Skeletal muscle tissue (tissue), 4 donors: ENCODE measurements around the gene RUNDC3A. TPM values are rescaled to one million over a fixed set of nuclear protein-coding genes. Genes with fewer than 3 reads are reported as not detected.
A peak's percentile ranks its signal among the peaks of the same experiment; 100 is the strongest.
"Not testable (repeated sequence)": the region's sequence is repeated elsewhere in the genome, so short reads cannot be mapped to it uniquely, and the experiment has no call there.

ENCODE experiments used
- H3K27ac ChIP-seq: one replicate; pipeline ENCODE4 v1.7.0; 2013; ENCODE audit warnings: mild to moderate bottlenecking, low read depth, low read length, inconsistent platforms
- H3K27me3 ChIP-seq, 3 donors: one replicate each; pipeline ENCODE4 v1.7.0; 2013; ENCODE audit warnings: low read length in 3 of 3; ENCODE audit not compliant: control insufficient read depth in 3 of 3, insufficient read depth in 3 of 3
- H3K36me3 ChIP-seq, 3 donors: one replicate each; pipeline ENCODE4 v1.7.0; 2013; ENCODE audit warnings: low read length in 3 of 3; ENCODE audit not compliant: control insufficient read depth in 3 of 3, insufficient read depth in 3 of 3
- H3K4me1 ChIP-seq, 3 donors: one replicate each; pipeline ENCODE4 v1.7.0; 2013; ENCODE audit warnings: low read length in 3 of 3, mild to moderate bottlenecking in 3 of 3; ENCODE audit not compliant: control insufficient read depth in 3 of 3, insufficient read depth in 3 of 3
- H3K4me3 ChIP-seq, 3 donors: one replicate each; pipeline ENCODE4 v1.7.0; 2013; ENCODE audit warnings: low read length in 3 of 3
- H3K9ac ChIP-seq, 3 donors: one replicate each; pipeline ENCODE4 v1.7.0; 2013; ENCODE audit warnings: low read length in 3 of 3, mild to moderate bottlenecking in 3 of 3, moderate library complexity in 2 of 3, low read depth in 1 of 3
- H3K9me3 ChIP-seq, 3 donors: one replicate each; pipeline ENCODE4 v1.7.0; 2013; ENCODE audit warnings: low read length in 3 of 3; ENCODE audit not compliant: control insufficient read depth in 3 of 3
- total RNA-seq: library from RNA; depleted of rRNA; stranded (reverse); fragments of >200 nt; gene quantifications from one replicate; pipeline ENCODE4 v1.2.3, GENCODE V29; 2014
- donor health status: Osteomylitis.

Gene RUNDC3A
- total RNA-seq, 1 donor from 2014 or later, result 6.8 TPM

DNA sequence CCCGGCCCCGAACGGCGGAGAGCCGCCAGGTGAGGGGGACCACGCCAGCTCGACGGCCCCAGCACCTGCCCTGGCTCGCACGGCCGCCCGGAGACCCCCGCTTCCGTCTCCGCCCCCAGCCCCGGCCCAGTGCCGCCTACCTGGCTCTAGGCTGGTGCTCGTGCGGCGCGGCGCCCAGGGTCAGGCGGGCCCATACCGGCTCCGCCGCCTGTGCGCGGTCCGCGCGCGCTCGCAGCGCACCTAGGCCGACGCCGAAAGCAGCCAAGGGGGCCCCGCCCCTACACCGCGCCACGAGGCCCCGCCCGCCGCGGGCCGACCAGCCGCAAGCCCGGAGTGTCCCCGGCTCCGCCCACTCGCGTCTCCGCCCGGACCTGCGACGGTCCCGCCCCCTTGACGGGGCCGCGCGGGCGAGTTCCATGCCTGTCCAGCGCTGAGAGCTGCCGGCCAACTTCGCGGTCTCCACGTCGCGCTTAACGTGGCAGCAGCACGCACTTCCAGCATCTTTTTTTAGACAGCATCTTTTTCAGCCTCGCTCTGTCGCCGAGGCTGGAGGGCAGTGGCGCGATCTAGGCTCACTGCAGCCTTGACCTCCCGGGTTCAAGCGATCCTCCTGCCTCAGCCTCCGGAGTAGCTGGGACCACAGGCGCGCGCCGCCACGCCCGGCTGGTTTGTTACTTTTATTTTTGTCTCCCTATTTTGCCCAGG lies 16.3 kb downstream of the RUNDC3A start, which contains the start of gene SLC25A39:
TSS of gene SLC25A39 (minus strand) at position 253 of the 705 bp plus-strand sequence. CDS start 1,261 bp downstream, outside the sequence.
- Histone ChIP-seq H3K36me3 (peaks cover 24 to 27% (median 25%) of the 10 kb centered on the region in 3 donors), H3K9ac (peak within 1 kb of the TSS; percentile 79 to 92 (median 87)), H3K27ac (peak within 1 kb of the TSS; percentile 87), H3K9me3 (no peaks in the 10 kb centered on the region), H3K4me1 (peaks cover 11 to 28% (median 19%) of the 10 kb centered on the region in 3 donors), H3K4me3 (peak within 1 kb of the TSS; percentile 79 to 92 (median 91)), H3K27me3 (no peaks in the 10 kb centered on the region)

DNA sequence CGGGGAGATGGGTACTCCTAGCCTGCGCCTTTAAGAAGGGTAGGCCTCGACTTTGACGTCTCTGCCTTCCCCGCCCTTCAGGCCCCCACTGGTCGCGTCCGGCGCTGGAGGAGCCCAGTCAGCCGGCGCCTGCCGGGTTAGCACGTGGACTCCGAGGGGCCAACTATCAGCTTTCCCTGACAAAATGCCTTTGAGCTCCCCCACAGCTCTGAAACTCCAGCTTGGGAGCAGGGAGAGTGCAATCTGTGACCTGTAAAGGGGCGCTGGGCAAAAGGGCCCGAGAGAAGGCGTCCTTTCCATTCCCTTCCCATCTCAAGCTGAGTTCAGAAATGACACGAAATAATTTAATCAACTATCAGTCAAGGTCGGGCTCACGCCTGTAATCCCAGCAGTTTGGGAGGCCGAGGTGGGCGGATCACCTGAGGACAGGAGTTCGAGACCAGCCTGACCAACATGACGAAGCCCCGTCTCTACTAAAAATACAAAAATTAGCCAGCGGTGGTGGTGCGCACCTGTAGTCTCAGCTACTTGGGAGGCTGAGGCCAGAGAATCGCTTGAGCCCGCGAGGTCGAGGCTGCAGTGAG lies 18.6 kb downstream of the RUNDC3A start:
- no peaks in the 10 kb centered on the region for H3K9me3 ChIP-seq
- peaks cover 15 to 33% (median 25%) of the 10 kb centered on the region in 3 donors for H3K4me1 ChIP-seq
- peaks cover 5 to 7% (median 5%) of the 10 kb centered on the region in 3 donors for H3K36me3 ChIP-seq
- H3K27ac ChIP-seq, result no peak overlapping the region
- H3K9ac ChIP-seq, result peak overlapping the region in 2 of 3 donors; percentile 33 to 77
- H3K27me3 ChIP-seq, result no peaks in the 10 kb centered on the region
- H3K4me3 ChIP-seq, result peak overlapping the region; percentile 53 to 61 (median 54)

DNA sequence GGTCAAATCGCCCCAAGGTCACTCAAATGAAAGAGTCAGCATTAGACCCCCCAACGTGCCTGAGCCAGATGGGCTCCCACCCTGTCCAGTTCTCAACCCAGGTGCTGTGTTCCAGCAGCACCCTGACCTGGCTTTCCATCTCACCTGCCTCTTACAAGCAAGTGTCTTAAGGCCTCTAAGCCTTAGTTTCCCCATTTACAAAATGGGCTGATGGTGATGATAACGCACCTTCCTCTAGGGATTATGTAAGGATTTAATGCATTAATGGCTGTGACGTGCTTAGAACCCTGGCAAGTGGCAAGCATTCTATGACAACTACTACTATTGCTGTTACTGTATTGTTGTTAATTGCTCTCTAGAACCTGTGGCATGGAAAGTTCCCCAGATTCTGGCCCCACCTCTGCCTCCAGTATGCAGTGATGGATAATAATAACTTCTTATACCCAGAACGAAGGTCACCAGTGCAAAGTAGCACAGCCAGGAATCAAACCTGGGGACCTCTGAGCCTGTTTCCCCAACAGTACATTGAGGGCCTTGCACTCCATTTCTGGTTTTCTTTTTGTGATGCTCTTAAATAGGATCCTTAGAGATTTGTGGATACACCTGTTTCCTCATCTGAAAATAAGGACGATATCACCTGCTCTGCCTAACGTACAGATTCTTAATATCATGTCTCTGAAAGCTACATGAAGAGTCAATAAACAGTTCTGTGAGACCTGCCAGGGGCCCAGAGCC lies 19.5 kb downstream of the RUNDC3A start:
- H3K9me3 ChIP-seq, result no peaks in the 10 kb centered on the region
- no peaks in the 10 kb centered on the region for H3K27me3 ChIP-seq
- no peak overlapping the region for H3K9ac ChIP-seq
- no peak overlapping the region for H3K27ac ChIP-seq
- H3K4me1 ChIP-seq, result peaks cover 15 to 30% (median 24%) of the 10 kb centered on the region in 3 donors
- H3K36me3 ChIP-seq, result no peaks in the 10 kb centered on the region
- no peak overlapping the region for H3K4me3 ChIP-seq

DNA sequence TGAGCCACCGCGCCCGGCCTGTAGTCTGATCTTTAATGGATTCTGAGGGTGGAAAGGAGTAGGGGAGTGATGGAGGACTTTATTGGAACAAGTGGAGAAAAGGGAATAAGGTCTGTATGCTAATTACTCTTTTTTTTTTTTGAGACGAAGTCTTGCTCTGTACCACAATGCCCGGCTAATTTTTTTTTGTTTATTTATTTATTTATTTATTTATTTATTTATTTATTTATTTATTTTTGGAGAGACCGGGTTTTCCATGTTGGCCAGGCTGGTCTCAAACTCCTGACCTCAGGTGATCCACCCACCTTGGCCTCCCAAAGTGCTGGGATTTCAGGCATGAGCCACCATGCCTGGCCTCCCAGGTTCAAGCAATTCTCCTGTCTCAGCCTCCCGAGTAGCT lies 21.1 kb downstream of the RUNDC3A start:
- H3K9ac ChIP-seq, H3K27ac ChIP-seq, H3K27me3 ChIP-seq, H3K4me3 ChIP-seq, H3K9me3 ChIP-seq, H3K36me3 ChIP-seq: not testable (repeated sequence)
- peaks cover 8 to 21% (median 13%) of the 10 kb centered on the region in 3 donors for H3K4me1 ChIP-seq

DNA sequence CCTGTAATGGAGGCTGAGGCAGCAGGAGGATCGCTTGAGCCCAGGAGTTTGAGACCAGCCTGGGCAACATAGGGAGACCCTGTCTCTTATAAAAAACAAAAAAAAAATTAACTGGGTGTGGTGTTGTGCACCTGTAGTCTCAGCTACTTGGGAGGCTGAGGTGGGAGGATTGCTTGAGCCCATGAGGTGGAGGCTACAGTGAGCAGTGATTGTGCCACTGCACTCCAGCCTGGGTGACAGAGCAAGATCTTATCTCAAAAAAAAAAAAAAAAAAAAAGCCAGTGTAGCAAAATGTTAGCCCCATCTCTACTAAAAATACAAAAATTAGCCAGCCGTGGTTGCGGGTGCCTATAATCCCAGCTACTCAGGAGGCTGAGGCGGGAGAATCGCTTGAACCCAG lies 21.9 kb downstream of the RUNDC3A start:
- not testable (repeated sequence) for H3K27me3 ChIP-seq, H3K9ac ChIP-seq, H3K4me3 ChIP-seq, H3K27ac ChIP-seq, H3K9me3 ChIP-seq, H3K36me3 ChIP-seq
- peaks cover 8 to 19% (median 13%) of the 10 kb centered on the region in 3 donors for H3K4me1 ChIP-seq

DNA sequence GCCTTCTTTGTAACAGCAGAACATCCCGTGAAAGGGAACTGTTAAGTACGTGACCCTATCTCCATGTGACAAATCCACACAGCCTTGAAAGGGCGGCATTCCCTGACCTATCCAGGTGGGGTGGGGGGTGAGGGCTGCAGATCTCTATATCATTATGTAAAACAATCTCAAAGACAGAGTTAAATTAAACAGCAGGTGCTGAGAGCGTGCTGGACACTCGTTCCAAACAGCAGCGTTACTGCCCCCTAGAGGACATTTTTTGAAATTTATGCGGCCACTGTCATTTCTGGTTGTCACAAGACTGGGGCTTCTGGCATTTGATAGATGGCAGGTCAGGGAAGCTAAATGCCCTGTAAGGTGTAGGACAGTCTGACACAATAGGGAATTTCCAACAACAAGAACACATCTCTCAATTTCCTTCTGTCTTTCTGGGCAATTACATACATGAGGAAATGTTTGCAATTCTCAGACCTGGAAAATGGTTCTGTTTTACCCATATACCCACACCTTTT lies 22.9 kb downstream of the RUNDC3A start:
- Histone ChIP-seq H3K4me3 (peak overlapping the region in 1 of 3 donors; percentile 2), H3K27ac (no peak overlapping the region), H3K36me3 (no peaks in the 10 kb centered on the region), H3K4me1 (peaks cover 8 to 10% (median 9%) of the 10 kb centered on the region in 3 donors), H3K9ac (peak overlapping the region in 2 of 3 donors; percentile 57 to 61), H3K27me3 (peaks cover 0 to 3% (median 0%) of the 10 kb centered on the region in 3 donors), H3K9me3 (no peaks in the 10 kb centered on the region)

DNA sequence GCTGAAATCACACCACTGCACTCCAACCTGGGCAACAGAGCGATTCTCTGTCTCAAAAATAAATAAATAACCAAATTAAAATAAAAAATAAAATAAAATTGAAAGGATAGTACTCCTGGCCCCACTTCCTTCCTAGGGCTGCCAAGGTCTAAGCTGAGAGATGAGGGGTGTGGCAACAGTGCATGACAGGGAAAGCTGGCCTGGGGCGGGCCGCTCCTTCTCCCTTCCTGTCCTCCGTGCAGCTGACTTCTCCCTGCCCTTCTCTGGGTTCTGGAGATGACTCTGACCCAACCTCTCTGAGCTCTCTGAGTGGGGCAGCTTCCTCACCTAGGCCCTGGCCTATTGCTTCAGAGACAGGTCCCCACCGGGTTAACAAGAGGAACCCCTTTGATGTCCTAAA lies 25.0 kb downstream of the RUNDC3A start:
- Histone ChIP-seq H3K36me3 (no peaks in the 10 kb centered on the region), H3K4me1 (peaks cover 5 to 8% (median 6%) of the 10 kb centered on the region in 3 donors), H3K9ac (no peak overlapping the region), H3K27ac (no peak overlapping the region), H3K27me3 (peaks cover 0 to 3% (median 0%) of the 10 kb centered on the region in 3 donors), H3K9me3 (no peaks in the 10 kb centered on the region), H3K4me3 (no peak overlapping the region)

DNA sequence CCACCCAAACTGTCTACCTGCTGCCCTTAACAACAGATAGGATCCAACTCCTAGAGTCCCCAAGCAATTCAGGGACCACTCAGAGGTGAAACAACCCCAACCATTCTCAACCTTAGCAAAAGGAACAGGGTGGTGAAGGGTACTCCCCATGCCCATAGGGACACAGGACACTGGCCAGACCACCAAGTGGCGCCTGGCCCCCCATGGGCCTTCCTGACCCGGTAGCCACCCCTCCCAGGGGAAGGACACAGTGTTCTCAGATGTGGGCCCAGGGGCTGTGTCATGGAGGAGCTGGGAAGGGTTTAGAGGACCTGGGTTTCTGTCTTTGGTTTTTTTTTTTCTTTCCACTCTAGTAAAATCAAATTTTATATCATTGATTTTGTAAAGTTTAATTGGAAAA lies 25.9 kb downstream of the RUNDC3A start:
- Histone ChIP-seq H3K4me1 (peaks cover 5 to 8% (median 6%) of the 10 kb centered on the region in 3 donors), H3K27ac (no peak overlapping the region), H3K9ac (no peak overlapping the region), H3K4me3 (no peak overlapping the region), H3K36me3 (no peaks in the 10 kb centered on the region), H3K27me3 (peaks cover 0 to 5% (median 0%) of the 10 kb centered on the region in 3 donors), H3K9me3 (no peaks in the 10 kb centered on the region)

DNA sequence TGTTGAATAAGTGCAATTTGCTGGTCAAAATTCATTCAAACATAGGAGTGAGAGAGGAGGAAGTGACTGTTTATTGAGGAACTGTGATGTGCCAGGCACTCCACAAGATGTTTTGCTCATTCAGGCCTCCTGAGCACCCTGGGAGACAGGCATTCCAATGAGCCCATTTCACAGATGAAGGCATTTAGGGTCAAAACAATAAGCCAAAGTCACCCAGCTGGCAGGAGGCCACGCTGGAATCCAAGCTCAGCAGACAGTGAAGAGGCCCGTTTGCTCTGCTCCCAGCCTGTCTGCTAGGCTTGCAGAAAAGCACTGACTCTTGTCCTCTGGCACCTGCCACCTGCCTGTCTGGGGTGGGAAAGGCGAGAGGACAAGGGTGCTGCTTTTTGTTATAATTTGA lies 26.3 kb downstream of the RUNDC3A start:
- Histone ChIP-seq H3K27ac (no peak overlapping the region), H3K4me3 (no peak overlapping the region), H3K9ac (no peak overlapping the region)

More for the DNA sequence above, 26.3 kb downstream of the RUNDC3A start:
- Histone ChIP-seq H3K36me3 (no peaks in the 10 kb centered on the region), H3K27me3 (peaks cover 0 to 5% (median 0%) of the 10 kb centered on the region in 3 donors), H3K9me3 (no peaks in the 10 kb centered on the region), H3K4me1 (peaks cover 5 to 8% (median 6%) of the 10 kb centered on the region in 3 donors)
